22Rv1 (cell line): ENCODE data around the gene PBX1.

Experiments used
- H3K27ac ChIP-seq: fragments of 450-650 bp; 2 replicates; pipeline ENCODE4 v1.5.1; 2017
- ZFX ChIP-seq: fragments of 450-650 bp; IDR thresholded peaks from 2 replicates; pipeline ENCODE4 v1.6.1; 2017; ENCODE audit warnings: antibody characterized with exemption, borderline replicate concordance
- TF ChIP-seq, protein P1 (sequence below): fragments of 450-650 bp; IDR thresholded peaks from 2 replicates; pipeline ENCODE4 v1.5.1; 2017; ENCODE audit warnings: mild to moderate bottlenecking

The PBX1 gene

DNA sequence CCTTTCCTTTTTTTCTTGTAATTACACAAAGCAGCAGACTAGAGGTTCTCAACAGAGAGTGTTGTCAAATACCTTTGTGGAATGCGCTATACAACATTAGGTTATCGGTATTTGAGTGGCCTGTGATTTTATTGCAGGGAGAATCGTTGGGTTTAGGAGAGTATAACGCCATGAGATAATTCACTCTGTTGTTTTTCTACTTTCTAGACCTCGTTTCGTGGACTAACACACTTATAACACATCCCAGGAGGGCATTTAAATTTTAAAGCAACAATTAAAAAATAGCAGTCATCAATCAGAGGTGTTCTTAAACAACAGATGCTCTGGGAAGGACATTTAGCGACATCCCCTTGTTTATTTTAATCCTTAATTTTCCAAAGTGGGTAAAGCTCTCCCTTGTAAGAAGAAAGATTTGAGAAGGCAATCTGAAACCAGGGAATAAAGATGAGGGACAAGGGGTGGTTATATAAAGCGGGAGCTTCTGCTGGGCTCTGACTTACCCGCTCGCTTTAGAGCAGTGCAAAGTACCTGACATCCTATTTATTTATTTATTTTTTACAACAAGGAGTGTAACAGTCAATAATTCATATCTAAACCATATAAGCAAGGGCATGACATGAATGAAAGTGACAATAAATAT, 4.9 kb downstream of the PBX1 start:
- TF ChIP-seq, protein P1, sequence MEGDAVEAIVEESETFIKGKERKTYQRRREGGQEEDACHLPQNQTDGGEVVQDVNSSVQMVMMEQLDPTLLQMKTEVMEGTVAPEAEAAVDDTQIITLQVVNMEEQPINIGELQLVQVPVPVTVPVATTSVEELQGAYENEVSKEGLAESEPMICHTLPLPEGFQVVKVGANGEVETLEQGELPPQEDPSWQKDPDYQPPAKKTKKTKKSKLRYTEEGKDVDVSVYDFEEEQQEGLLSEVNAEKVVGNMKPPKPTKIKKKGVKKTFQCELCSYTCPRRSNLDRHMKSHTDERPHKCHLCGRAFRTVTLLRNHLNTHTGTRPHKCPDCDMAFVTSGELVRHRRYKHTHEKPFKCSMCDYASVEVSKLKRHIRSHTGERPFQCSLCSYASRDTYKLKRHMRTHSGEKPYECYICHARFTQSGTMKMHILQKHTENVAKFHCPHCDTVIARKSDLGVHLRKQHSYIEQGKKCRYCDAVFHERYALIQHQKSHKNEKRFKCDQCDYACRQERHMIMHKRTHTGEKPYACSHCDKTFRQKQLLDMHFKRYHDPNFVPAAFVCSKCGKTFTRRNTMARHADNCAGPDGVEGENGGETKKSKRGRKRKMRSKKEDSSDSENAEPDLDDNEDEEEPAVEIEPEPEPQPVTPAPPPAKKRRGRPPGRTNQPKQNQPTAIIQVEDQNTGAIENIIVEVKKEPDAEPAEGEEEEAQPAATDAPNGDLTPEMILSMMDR, result no peak
- no peak for TF ChIP-seq ZFX

DNA sequence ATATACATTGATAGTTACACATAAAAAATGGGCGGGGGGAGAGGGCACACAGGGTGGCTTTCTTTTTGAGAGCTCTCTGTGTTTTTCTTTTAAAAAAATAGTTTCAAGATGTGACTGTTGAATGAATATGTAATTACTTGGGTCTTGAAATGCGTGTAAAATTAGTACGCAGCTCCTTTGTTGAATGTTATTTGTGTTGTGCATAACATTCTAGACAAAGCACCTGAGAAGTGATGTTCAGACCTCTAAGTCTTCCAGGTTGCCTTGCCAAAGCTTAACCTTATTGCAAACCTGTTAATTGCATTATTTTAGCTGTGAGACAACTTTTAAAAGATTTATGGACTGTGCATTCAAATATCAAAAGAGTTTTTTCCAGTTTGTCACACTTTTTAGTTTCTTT, 5.4 kb downstream of the PBX1 start:
- no peak overlapping the region for H3K27ac ChIP-seq

More for the DNA sequence above, 4.9 kb downstream of the PBX1 start:
- H3K27ac ChIP-seq, result no peak overlapping the region

DNA sequence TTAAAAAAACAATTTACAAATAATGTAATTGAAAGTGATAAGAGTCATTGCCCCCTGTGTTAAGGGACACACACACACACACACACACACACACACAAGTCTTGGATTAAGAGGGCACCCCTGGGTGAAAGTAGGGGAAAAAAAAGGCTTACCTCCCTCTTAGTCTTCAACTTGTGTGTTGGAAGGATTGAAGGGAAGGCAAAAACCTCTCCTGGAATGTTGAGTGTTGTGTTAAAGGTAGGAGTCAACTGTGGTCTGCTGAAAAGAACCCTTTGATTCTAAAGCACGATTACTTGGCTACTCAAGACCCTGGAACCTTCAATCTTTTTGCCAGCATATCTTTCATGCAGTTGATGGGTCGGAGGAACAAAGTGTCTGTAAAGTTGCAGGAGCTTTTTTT, 6.4 kb downstream of the PBX1 start:
- no peak overlapping the region for H3K27ac ChIP-seq
- TF ChIP-seq, protein P1, result no peak
- TF ChIP-seq ZFX, result no peak

More for the DNA sequence above, 5.4 kb downstream of the PBX1 start:
- TF ChIP-seq, protein P1, result no peak
- no peak for TF ChIP-seq ZFX

DNA sequence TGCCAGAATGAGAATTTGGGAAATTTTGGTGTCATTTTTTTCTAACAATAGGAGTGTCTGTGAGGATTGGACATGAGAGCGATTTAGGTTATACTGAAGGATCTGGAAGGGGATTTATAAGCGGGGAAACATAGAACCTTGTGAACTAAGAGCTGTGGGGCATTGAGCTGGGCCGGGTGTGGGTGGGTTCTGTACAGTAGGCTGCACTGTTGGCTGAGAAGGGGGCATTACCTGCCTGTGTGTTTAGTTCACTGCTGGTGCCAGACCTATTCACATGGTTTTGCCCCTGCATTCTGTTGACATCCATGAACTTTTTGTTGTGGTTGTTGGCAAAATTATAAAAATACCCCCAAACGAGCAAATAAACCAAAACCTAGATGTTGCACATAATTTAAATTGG, 8.8 kb downstream of the PBX1 start:
- H3K27ac ChIP-seq, result no peak overlapping the region
- TF ChIP-seq ZFX, result no peak
- TF ChIP-seq, protein P1, result no peak

DNA sequence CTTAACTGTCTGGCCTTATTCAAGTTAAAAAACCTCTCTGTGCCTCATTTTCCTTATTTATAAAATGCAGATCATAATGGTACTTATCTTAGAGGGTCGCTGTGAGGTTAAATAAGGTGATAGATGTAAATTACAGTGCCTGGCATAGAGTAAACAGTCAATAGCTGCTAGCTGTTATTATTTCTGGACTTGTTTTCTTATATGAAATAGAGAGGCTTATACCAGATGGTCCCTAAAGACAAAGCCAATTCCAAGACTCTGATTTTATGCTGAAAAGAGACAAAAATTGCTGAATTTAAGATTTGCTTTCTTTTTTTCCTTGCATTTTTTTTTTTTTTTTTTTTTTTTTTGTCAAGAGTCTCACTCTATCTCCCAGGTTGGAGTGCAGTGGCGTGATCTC, 10.3 kb downstream of the PBX1 start:
- no peak overlapping the region for H3K27ac ChIP-seq
- TF ChIP-seq, protein P1, result no peak
- TF ChIP-seq ZFX, result no peak

DNA sequence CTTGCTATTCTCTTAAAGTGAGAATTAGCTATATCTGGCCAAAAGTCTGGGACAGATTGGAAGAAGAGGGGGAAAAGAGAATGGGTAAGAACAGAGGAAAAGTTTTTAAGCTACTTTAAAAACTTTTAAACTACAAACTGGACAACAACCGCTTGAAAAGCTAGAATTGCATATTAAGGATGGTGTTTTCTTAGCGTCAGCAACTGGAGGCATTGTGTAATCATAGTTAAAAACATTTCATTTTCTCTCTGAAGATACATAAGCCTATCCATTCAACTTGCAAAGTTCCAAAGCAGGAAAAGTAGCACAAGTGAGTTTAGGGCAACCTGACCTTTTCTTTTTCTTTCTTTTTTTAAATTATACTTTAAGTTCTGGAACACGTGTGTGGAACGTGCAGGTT, 10.9 kb downstream of the PBX1 start:
- H3K27ac ChIP-seq, result no peak overlapping the region
- TF ChIP-seq, protein P1, result no peak
- no peak for TF ChIP-seq ZFX

DNA sequence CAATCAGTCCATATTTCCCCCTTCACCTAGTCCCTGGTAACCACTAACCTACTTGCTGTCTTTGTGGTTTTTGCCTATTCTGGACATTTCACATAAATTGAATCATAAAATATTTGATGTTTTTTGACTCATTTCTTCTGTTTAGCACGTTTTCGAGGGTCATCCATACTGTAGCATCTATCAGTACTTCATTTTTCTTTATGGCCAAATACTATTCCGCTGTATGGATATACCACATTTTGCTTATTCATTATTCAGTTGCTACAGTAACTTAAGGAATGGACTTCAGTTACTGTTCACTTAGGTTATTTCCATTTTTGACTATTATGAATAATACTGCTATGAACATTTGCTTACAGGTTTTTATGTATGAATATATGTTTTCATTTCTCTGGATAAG, 12.3 kb downstream of the PBX1 start:
- no peak overlapping the region for H3K27ac ChIP-seq
- TF ChIP-seq, protein P1, result no peak
- TF ChIP-seq ZFX, result no peak
